Omental fat pad (tissue), 4 donors: ENCODE data around the gene CSNK1G1. TPM values are rescaled to one million over a fixed set of nuclear protein-coding genes. Genes with fewer than 3 reads are reported as not detected.
A peak's percentile ranks its signal among the peaks of the same experiment; 100 is the strongest.
"Not testable (repeated sequence)": the region's sequence is repeated elsewhere in the genome, so short reads cannot be mapped to it uniquely, and the experiment has no call there.

ENCODE experiments used
- ATAC-seq: fragments of 150-250 bp; one replicate; pipeline ENCODE4 v1.9.1; 2016; ENCODE audit warnings: mild to moderate bottlenecking, moderate library complexity; ENCODE audit not compliant: low FRiP score
- DNase-seq: peaks from one replicate; pipeline ENCODE4 v3.0.0-alpha.2; 2019; ENCODE audit warnings: low spot score
- CTCF ChIP-seq, 3 donors: fragments of 450-650 bp; IDR thresholded peaks; one replicate each; pipeline ENCODE4 v1.5.1; 2016 to 2017; ENCODE audit warnings: antibody characterized with exemption in 3 of 3, mild to moderate bottlenecking in 3 of 3, moderate library complexity in 2 of 3
- total RNA-seq, 4 donors: library from RNA; depleted of rRNA; stranded (reverse); fragments of >200 nt; gene quantifications; one replicate each; pipeline ENCODE4 v1.1.0, GENCODE V29; 2016

The CSNK1G1 gene
- 10 to 100 TPM; 13.6 to 23.3 (median 21.7) TPM for total RNA-seq

- DNase-seq (peak; percentile 85), ATAC-seq (peak; percentile 99)
- peak in 1 of 3 donors; percentile 6 for TF ChIP-seq CTCF (IDR thresholded peaks at IDR 0.05)
Observed at GRCh38 chr15:64355944-64356709, at the start of gene CSNK1G1. Gene CSNK1G1, minus strand, starts transcription at chr15:64356173. Its CDS starts 55,674 bp downstream, at chr15:64300499.

- DNase-seq (no peak), ATAC-seq (no peak)
- TF ChIP-seq CTCF (IDR thresholded peaks at IDR 0.05), result no peak
Observed at GRCh38 chr15:64400583-64400982, 44.6 kb upstream of the CSNK1G1 start.

DNA sequence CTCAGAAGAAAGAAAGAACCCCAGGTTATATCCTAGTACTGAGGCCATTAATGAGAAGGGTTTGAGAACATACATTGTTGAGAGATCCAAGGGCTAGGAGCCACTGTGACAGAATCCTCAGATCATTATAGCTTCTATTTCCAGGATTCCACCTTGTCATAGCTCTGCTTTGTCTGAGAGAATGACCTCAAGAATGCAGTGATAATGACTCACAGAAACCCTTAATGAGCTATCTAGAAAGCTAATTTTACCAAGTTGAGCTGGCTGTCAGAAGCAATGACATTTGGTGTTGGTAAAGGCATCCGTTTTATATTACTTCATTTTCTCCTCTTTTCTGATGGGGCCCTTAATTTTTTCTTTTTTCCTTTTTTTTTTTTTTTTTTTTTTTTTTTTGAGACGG lies 42.6 kb upstream of the CSNK1G1 start:
- ATAC-seq, result no peak
- no peak for DNase-seq
- TF ChIP-seq CTCF (IDR thresholded peaks at IDR 0.05), result no peak

GRCh38 chr15:64396789-64397188 lies 40.8 kb upstream of the CSNK1G1 start:
- no peak for ATAC-seq

GRCh38 chr15:64392471-64392870 lies 36.5 kb upstream of the CSNK1G1 start:
- ATAC-seq, DNase-seq: not testable (repeated sequence)

More at GRCh38 chr15:64396789-64397188, 40.8 kb upstream of the CSNK1G1 start:
- no peak for TF ChIP-seq CTCF (IDR thresholded peaks at IDR 0.05)
- DNase-seq, result no peak

DNA sequence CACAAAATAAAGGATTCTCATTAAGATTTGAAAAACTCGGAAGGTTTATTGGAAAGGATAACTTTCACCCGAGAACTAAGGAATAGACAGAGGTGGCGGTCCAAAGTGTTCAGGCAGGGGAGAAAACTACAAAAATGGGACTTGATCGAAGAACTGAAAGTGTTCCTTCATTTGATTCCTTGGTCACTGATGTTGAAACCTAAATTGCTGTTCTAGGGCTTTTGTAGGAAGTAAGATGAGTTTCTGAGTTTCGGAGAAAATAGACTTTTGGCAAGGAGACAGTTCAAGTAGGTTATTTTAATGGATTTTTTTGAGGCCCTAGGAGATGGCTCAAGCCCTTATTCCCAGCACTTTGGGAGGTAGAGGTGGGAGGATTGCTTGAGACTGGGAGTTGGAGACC lies 33.1 kb upstream of the CSNK1G1 start:
- DNase-seq (no peak), ATAC-seq (no peak)
- TF ChIP-seq CTCF (IDR thresholded peaks at IDR 0.05), result no peak

- ATAC-seq, result peak; percentile 99
Observed at GRCh38 chr15:64387562-64388168, 31.7 kb upstream of the CSNK1G1 start, which contains the start of gene TRIP4. Gene TRIP4, plus strand, starts transcription at chr15:64387836. Its CDS starts 28 bp downstream, at chr15:64387864.

More at GRCh38 chr15:64387562-64388168, 31.7 kb upstream of the CSNK1G1 start, which contains the start of gene TRIP4:
- DNase-seq, result peak; percentile 77
- TF ChIP-seq CTCF (IDR thresholded peaks at IDR 0.05), result no peak
